Activated CD8-positive, alpha-beta T cell treated with anti-CD3 and anti-CD28 coated beads, Interleukin-2, amount 10 ng/mL, durations not matched to agents 7 days and 5 days (primary cell): ENCODE data around the gene GGA3. TPM values are rescaled to one million over a fixed set of nuclear protein-coding genes. Genes with fewer than 3 reads are reported as not detected.

Experiments
- ATAC-seq: fragments of 150-1000 bp; cut with Tn5 transposase; one replicate; pipeline ENCODE4 v1.10.0; 2021; ENCODE audit warnings: moderate library complexity
- CTCF ChIA-PET: fragments of 350-600 bp; sonication (Branson Sonifier 250); formaldehyde crosslinking; loops from one replicate; lab custom pipeline; 2021; ENCODE audit warnings: antibody characterized with exemption; lab: Charles Lee
- POLR2A ChIA-PET: fragments of 350-600 bp; sonication (Branson Sonifier 250); formaldehyde crosslinking; loops from one replicate; lab custom pipeline; 2021; ENCODE audit warnings: antibody characterized with exemption; lab: Charles Lee
- DNase-seq: peaks from one replicate; pipeline ENCODE4 v3.0.0-alpha.2; 2020
- H3K27ac Mint-ChIP-seq: one replicate; pipeline ENCODE4 v1.8.0; 2021; ENCODE audit warnings: mild to moderate bottlenecking, mixed read lengths
- H3K27me3 Mint-ChIP-seq: one replicate; pipeline ENCODE4 v1.8.0; 2021; ENCODE audit warnings: low read depth, mixed read lengths
- H3K36me3 Mint-ChIP-seq: one replicate; pipeline ENCODE4 v1.8.0; 2021; ENCODE audit warnings: low read depth, mixed read lengths
- H3K4me1 Mint-ChIP-seq: one replicate; pipeline ENCODE4 v1.8.0; 2021; ENCODE audit warnings: low read depth, mixed read lengths
- H3K4me3 Mint-ChIP-seq: one replicate; pipeline ENCODE4 v1.8.0; 2021; ENCODE audit warnings: mild to moderate bottlenecking, mixed read lengths
- H3K9me3 Mint-ChIP-seq: one replicate; pipeline ENCODE4 v1.8.0; 2022; ENCODE audit warnings: mixed read lengths; ENCODE audit not compliant: insufficient read depth
- total RNA-seq, 2 experiments: library from RNA; stranded (reverse); gene quantifications; one replicate each; pipeline ENCODE4 v1.2.3, GENCODE V29; 2021

GGA3 gene
- total RNA-seq, 2 experiments from 2014 or later = 65.7 to 75.4 TPM

DNA sequence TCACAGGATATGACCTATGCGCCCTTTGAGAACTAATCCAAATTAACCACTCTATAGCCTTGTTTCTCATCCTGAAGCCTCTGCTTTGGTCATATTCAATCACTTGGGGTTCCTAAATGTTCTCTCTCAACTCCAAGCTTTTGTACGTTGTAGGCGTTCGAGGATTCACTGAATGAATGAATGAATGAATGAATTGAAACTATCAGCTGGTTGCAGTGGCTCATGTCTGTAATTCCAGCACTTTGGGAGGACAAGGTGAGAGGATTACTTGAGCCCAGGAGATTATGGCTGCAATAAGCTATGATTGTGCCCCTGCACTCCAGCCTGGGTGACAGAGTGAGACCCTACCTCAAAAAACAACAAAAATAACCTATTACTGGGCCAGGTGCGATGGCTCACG lies 72.8 kb downstream of the GGA3 start:
- H3K27me3 Mint-ChIP-seq = no peaks in the 10 kb centered on the region
- POLR2A ChIA-PET = interaction anchor here (0.7 to 1.4 kb wide), 8 partner anchors 7 to 176 kb away, joined by 3 to 6 read pairs (median 4); partner anchors contain the start of genes ARMC7, MRPL58 and NUP85
- CTCF ChIA-PET = interaction anchor here (1.2 to 6.0 kb wide), 6 partner anchors 13 to 227 kb away, joined by 3 to 67 read pairs (median 9); no protein-coding TSS in a partner anchor
- no peaks in the 10 kb centered on the region for H3K9me3 Mint-ChIP-seq
- DNase-seq (no peak), ATAC-seq (no peak)
- peaks cover 27% of the 10 kb centered on the region for H3K4me1 Mint-ChIP-seq
- H3K27ac Mint-ChIP-seq = no peak overlapping the region
- no peaks in the 10 kb centered on the region for H3K36me3 Mint-ChIP-seq
- no peak overlapping the region for H3K4me3 Mint-ChIP-seq

Other genes with a start within 250 kb of the GGA3 start
- 10 to 100 TPM; 45.1 to 45.8 TPM for gene MRPL58, start 248.9 kb downstream of the GGA3 start, total RNA-seq
- 100 to 1,000 TPM; 232 to 238 TPM for gene ATP5PD, start 214.6 kb downstream of the GGA3 start, total RNA-seq
- gene KCTD2, start 214.4 kb downstream of the GGA3 start, total RNA-seq = 10 to 100 TPM; 15.6 to 19.4 TPM
- 1 to 10 TPM; 4.6 to 5.4 TPM for gene SLC16A5, start 173.7 kb downstream of the GGA3 start, total RNA-seq
- gene ARMC7, start 151.6 kb downstream of the GGA3 start, total RNA-seq = 10 to 100 TPM; 16.1 to 17.0 TPM
- gene NT5C, start 129.9 kb downstream of the GGA3 start, total RNA-seq = 10 to 100 TPM; 68.5 to 68.8 TPM
- gene JPT1, start 107.1 kb downstream of the GGA3 start, total RNA-seq = 100 to 1,000 TPM; 301 to 319 TPM
- 100 to 1,000 TPM; 491 to 520 TPM for gene SUMO2, start 78.6 kb downstream of the GGA3 start, total RNA-seq
- gene NUP85, start 55.9 kb downstream of the GGA3 start, total RNA-seq = 100 to 1,000 TPM; 135 TPM
- 10 to 100 TPM; 62.1 to 66.1 TPM for gene MRPS7, start 273 bp upstream of the GGA3 start, total RNA-seq
- 10 to 100 TPM; 52.1 to 56.3 TPM for gene MIF4GD, start 9.6 kb upstream of the GGA3 start, total RNA-seq
- gene SLC25A19, start 27.8 kb upstream of the GGA3 start, total RNA-seq = 10 to 100 TPM; 41.1 to 43.6 TPM
- gene GRB2, start 144.1 kb upstream of the GGA3 start, total RNA-seq = 100 to 1,000 TPM; 166 to 178 TPM
- 10 to 100 TPM; 81.9 to 84.8 TPM for gene TMEM94, start 195.0 kb upstream of the GGA3 start, total RNA-seq